GM18505 (cell line): Measurements from ENCODE around the gene CCDC171.

ENCODE experiments used
- ATAC-seq: cut with Tn5 transposase; IDR thresholded peaks from one replicate; pipeline ENCODE4 v1.9.1; 2021; ENCODE audit not compliant: unreplicated experiment
- POLR2A ChIP-seq: IDR thresholded peaks from 4 replicates; pipeline ENCODE4 v1.6.1; 2011; ENCODE audit warnings: borderline replicate concordance; ENCODE audit not compliant: insufficient read depth, insufficient read length; ENCODE audit errors: extremely low read depth

The CCDC171 gene

DNA sequence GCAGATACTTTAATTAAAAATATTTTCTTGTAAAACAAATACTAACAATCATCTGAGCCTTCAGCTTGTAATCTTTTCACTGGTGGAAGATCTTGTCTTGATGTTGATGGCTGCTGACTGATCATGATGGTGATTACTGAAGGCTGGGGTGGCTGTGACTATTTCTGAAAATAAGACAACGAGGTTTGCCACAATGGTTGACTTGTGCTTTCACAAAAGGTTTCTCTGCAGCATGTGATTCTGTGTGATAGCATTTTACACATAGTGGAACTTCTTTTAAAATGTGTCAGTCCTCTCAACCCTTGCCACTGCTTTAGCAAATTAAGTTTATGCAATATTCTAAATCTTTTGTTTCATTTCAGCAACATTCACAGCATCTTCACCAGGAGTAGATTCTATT lies 461.0 kb downstream of the CCDC171 start:
- ATAC-seq, result no peak
- no peak for TF ChIP-seq POLR2A

- no peak for TF ChIP-seq POLR2A
- ATAC-seq, result no peak
These were observed 469.4 kb downstream of the CCDC171 start for GRCh38 chr9:16022228-16022627.

GRCh38 chr9:16023446-16023845 lies 470.6 kb downstream of the CCDC171 start:
- no peak for TF ChIP-seq POLR2A
- ATAC-seq, result no peak
